Activated CD4-positive, alpha-beta T cell treated with anti-CD3 and anti-CD28 coated beads, Interleukin-2, amount 50 U/mL, for 1 hour (primary cell): ENCODE data around the gene RAPGEFL1.
"Not testable (repeated sequence)": the region's sequence is repeated elsewhere in the genome, so short reads cannot be mapped to it uniquely, and the experiment has no call there.

ENCODE experiments used
- DNase-seq: peaks from one replicate; pipeline ENCODE4 v3.0.0-alpha.2; 2020

The RAPGEFL1 gene, protein sequence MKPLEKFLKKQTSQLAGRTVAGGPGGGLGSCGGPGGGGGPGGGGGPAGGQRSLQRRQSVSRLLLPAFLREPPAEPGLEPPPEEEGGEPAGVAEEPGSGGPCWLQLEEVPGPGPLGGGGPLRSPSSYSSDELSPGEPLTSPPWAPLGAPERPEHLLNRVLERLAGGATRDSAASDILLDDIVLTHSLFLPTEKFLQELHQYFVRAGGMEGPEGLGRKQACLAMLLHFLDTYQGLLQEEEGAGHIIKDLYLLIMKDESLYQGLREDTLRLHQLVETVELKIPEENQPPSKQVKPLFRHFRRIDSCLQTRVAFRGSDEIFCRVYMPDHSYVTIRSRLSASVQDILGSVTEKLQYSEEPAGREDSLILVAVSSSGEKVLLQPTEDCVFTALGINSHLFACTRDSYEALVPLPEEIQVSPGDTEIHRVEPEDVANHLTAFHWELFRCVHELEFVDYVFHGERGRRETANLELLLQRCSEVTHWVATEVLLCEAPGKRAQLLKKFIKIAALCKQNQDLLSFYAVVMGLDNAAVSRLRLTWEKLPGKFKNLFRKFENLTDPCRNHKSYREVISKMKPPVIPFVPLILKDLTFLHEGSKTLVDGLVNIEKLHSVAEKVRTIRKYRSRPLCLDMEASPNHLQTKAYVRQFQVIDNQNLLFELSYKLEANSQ

DNA sequence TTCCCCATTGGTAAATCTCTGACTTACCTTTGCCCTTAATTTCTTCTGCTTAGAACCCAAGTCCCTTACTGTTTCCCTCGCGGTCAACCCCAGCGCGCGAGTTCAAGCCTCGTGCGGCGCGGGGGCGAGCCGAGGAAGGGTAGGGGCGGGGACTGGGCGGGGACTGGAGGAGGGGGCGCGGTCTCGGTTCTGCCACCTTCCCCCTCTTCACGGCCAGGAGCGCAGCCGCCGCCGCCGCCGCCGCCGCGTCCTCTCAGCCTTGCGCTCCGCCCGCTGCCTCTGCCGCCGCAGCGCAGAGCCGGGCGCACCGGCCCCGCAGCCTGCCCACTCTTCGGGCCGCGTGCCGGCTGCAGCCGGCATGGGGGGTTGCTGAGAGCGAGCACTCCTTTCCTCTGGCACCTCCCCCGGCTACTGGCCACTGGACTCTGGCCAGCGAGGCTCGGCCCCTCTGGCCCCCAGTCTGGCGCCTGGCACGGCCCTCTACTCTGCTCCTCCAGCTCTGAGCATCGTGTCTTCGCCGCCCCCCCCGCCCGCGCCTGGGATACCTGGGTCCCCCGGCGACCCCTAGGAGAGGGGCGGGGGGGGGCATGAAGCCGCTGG, at the start of gene RAPGEFL1:
TSS of gene RAPGEFL1 (plus strand) at position 196 of the 600 bp plus-strand sequence. CDS start at position 588, 392 bp downstream.
- peak; percentile 84 for DNase-seq

DNA sequence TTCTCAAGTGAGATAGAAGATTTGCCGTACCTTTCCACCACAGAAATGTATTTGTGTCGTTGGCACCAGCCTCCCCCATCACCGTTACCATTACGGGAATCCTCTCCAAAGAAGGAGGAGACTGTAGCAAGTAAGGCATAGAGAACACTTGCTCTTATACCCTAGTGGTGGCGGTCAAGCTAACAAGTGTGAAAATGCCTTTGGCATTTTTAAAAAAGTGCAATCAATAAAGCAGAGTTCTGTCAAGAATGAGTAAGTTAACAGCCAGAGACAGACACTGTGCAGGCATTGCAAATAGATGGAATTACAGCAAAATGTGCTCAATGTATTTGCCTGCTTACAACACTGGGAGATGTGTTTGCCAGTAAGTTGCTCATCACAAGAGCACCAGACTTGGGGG, 47.8 kb upstream of the RAPGEFL1 start:
- no peak for DNase-seq

DNA sequence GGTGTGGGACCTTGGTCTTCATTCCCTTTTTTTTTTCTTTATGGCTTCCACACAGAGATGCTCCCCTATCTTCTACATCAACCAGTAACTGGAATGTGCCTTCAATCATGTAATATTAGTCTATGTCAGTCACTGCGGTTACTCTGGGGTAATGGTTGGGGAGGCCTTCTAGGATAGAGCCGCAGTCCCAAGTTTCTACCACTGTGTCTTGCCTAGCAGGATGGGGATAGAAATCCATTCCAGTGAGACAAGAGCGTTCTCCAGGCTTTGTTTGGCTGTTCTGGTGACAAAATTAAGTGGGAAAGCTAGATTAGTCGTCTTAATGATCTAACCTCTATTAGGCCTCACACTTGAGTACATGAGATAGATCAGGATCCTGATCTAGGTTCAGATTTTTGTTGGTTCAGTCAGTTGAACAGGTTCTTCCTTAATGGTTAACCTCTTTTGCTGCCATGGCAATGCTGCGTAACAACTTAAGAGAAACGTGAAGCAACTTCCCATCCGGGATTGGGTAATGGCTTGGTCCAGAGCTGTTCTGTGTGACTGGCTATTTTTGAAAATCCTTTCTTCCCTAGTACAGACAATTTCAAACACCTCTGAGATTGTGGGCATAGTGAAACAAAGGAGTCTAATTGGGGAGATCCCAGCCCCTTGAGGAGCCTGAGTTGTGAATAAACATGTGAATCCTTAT, 46.8 kb upstream of the RAPGEFL1 start:
- DNase-seq: no peak

DNA sequence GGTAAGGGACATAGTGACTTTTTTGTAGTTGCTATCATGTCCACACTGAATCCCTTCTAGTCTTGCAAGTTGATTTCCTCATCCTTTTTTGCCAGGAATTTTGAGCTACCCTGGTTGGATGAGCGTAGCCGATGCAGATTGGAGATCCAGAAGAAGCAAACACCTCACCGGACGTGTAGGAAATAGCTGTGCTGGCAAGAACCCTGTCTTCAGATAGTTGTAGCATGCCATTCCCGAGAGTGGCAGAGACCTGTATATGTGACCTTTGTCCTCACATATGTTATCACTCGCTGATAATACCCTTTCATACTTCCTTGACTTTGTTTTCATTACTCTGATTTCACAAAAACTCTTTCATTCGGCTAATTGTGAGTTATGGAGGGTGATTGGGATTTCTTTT, 43.1 kb upstream of the RAPGEFL1 start:
- no peak for DNase-seq

DNA sequence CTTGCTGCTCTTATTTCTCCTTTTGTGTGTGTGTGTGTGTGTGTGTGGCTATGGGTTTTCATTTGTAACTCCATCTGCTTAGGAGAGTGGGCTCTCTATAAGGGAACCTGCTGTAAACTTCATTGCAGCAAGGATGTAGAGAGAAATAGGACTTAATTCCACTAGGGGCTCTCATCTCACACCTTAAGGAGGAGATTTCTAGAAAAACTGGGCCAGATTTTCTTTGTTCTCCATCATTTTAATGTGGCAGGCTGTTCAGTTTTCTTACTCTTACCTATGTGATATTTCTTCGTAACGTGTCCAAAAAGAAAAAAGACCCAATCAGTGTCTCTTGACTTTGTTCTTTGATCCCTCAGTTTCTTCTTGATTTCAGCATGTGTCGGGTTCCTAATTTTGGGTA, 41.5 kb upstream of the RAPGEFL1 start:
- no peak for DNase-seq

DNA sequence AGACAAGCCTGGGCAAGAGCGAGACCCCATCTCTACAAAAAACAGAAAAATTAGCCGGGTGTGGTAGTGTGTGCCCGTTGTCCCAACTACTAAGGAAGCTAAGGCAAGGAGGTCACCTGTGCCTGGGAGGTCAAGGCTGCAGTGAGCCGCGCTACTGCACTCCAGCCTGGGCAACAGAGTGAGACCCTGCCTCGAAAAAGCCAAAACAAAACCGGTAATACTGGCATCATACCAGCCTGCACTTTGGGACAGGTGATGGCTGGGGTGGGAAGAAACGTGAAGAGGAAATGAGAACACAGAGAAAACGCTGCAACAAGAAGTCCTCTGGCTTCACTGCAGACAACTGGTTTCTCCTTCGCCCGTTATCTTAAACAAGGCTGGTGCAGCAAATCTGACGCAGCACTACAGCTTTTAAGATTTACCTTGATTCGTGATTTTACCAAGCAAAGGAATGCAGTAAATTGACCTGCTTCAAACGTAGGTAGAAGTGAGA, 37.7 kb upstream of the RAPGEFL1 start:
- no peak for DNase-seq

DNA sequence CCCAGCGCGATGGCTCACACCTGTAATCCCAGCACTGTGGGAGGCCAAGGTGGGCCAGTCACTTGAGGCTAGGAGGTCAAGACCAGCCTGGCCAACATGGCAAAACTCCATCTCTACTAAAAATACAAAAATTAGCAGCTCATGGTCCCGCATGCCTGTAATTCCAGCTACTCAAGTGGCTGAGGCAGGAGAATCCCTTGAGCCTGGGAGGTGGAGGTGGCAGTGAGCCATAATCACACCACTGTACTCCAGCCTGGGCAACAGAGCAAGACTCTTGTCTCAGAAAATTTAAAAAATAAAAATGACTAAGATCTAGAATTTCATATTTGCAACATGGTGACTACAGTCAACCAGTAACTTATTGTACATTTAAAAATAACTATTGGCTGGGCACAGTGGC, 34.1 kb upstream of the RAPGEFL1 start:
- DNase-seq: not testable (repeated sequence)

DNA sequence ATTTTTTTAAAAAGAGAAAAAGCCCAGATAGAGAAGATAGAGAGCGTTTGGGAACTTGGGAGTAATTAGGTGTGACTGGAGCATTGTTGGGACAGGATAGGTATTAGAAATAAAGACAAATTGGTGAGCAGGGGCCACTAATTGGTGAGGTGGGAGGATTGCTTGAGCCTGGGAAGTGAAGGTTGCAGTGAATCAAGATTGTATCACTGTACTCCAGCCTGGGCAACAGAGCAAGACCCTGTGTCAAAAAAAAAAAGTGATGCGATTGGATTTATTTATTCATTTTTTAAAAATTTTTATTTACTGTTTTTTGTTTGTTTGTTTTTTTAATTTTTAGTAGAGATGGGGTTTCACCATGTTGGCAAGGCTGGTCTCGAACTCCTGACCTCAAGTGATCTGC, 31.8 kb upstream of the RAPGEFL1 start:
- no peak for DNase-seq

DNA sequence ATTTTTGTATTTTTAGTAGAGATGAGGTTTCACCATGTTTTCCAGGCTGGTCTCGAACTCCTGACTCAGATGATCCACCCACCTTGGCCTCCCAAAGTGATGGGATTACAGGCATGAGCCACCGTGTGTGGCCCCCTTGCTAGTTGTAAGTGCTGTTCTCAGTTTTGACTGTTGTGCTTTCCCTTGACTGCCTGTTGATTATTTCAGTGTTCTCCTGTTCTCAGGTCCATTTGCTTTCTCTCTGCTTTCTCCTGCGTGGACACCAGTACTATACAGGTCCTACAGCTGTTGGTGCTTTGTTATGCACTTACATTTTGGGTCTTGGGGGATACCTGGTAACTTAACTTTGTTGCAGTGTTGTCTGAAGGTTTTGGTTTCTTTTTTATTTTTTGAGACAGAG, 28.7 kb upstream of the RAPGEFL1 start:
- no peak for DNase-seq

DNA sequence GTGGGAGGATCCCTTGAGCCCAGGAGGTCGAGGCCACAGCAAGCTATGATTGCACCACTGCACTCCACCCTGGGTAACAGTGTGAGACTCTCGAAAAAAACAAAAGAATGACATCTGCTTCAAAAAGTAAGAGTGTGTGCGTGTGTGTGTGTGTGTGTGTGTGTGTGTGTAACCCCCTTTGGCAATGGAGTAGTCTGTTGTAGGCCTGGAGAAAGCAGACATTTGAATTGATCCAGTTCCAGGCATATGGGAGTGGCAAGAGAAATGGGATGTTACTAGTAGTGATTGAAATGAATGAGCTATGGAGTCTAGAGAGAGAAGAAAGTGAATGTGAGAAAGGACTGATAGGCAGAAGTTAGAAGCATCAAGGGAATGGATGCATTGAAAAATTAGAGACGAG, 27.0 kb upstream of the RAPGEFL1 start:
- DNase-seq: no peak

DNA sequence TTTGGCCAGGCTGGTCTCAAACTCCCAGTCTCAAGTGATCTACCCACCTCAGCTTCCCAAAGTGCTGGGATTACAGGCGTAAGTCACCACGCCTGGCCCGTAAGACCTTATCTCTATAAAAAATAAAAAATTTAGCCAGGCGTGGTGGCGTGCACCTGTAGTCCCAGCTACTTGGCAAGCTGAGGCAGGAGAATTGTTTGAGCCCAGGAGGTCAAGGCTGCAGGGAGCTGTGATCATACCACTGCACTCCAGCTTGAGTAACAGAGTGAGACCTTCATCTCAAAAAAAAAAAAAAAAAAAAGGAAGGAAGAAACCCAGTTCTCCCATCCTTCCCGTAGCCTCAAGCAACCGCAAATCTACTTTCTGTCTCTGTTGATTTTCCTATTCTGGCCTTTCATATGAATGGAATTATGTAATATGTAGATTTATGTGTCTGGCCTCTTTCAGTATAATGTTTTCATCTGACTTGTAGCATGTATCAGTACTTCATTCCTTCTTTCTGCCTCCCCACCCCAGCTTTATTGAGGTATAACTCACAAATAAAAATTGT, 25.8 kb upstream of the RAPGEFL1 start:
- no peak for DNase-seq

DNA sequence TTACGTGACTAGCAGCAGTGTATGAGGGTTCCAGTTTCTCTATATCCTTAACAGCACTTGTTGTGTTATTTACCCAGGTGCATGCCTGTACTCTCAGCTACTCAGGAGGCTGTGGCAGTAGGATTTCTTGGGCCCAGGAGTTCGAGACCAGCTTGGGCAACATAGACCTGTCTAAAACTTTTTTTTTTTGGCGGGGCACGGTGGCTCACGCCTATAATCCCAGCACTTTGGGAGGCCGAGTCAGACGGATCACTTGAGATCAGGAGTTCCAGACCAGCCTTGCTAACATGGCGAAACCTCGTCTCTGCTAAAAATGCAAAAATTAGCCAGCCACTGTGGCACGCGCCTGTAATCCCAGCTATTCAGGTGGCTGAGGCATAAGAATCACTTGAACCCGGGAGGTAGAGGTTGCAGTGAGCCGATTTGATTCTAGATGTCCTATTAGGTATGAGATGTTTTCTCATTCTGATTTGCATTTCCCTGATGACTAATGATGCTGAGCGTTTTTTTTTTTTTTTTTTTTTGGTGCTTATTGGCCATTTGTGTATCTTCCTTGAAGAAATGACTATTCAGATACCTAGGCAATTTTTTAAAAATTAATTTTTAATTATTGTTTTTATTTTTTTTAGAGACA, 23.6 kb upstream of the RAPGEFL1 start:
- no peak for DNase-seq

DNA sequence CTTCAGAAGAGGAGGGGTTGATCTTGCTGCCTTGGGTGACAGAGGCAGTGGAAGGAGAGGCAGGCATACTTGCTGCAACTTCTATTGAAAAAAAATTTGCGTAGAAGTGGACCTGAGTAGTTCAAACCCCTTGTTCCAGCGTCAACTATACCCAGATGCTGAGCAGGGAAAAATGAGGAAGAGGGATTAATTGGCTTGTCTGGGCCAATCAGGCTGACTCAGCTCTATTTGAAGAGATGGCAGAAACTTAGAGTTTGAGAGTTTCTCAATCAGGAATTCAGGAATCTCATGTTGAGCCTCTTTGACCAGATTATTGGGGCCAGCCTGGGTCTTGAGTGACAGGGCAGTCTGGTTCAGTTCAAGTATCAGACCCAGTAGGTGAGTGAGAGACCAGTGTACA, 19.3 kb upstream of the RAPGEFL1 start:
- no peak for DNase-seq

DNA sequence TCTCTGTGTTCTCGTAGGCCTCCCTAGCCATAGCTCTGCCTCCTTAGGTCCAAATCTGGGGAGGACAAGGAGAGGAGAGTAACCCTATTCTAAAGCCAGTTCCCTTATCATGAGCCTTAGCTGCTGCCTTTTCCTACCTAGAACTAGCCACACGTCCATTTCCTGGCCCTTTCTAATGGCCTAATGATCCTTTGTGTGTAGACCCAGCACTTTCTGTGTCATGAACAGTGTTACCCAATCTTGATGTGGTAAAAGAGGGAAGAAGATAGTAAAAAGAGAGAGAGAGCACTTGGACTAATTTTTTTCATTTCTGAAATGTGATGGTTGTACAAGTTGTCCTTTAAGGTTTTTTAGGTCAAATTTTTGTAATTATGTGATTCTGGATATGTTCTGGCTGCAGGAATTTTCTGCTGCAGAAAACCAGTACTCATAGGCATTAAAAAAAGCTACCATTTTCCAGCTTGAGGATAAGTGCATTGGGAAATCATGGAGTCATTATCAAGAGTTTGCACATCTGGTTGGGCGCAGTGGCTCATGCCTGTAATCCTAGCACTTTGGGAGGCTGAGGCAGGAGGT, 18.7 kb upstream of the RAPGEFL1 start:
- no peak for DNase-seq

DNA sequence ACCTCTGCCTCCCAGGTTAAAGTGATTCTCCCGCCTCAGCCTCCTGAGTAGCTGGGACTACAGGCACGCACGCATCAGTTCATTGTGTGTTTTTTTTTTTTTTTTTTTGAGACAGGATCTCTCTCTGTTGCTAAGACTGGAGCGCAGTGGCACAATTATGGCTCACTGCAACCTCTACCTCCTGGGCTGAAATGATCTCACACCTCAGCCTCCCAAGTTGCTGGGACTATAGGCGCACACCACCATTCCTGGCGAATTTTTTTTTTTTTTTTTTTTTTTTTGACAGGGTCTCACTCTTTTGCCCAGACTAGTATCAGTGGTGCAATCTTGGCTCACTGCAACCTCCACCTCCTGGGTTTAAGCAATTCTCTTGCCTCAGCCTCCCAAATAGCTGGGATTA, 17.8 kb upstream of the RAPGEFL1 start:
- DNase-seq: no peak

DNA sequence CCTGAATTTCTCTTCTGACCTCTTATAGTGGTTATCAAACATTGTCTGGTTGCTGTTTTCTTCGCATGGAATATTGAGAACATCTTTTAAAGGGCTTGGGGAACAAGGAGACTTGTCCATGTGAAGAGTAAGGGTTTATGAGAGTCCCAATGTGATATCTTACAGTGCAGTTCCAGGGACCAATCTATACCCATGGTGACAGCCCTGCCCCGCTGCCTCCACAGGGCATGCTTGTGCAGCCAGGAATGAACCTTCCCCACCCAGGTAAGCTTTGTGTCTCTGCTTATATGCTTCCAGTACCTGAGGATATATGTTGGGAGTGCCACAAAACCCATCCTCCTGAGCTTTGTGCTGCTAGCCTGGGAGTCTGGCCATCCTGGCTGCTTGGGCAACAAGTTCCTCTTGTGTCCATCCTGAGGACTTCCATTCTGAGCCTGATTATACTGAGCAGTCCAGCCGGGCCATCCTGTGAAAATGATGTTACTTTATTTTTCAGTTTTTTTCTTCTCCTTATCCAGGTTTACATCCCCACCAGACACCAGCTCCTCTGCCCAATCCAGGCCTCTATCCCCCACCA, 9.5 kb upstream of the RAPGEFL1 start:
- DNase-seq: no peak

DNA sequence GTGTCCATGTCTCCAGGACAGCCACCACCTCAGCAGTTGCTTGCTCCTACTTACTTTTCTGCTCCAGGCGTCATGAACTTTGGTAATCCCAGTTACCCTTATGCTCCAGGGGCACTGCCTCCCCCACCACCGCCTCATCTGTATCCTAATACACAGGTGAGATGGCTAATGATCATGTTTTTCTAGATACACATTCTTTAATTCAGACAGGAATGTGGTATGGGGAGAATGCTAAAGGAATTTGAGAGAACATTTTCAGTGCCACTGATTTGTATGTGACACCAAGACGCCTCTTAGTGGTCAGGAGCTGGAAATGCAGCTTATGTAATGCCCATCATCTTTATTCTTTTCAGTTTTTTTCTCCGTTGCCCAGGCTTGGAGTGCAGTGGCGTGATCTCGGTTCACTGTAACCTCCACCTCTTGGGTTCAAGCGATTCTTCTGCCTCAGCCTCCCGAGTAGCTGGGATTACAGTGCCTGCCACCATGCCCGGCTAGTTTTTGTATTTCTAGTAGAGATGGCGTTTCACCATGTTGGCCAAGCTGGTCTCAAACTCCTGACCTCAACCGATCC, 8.9 kb upstream of the RAPGEFL1 start:
- no peak for DNase-seq

DNA sequence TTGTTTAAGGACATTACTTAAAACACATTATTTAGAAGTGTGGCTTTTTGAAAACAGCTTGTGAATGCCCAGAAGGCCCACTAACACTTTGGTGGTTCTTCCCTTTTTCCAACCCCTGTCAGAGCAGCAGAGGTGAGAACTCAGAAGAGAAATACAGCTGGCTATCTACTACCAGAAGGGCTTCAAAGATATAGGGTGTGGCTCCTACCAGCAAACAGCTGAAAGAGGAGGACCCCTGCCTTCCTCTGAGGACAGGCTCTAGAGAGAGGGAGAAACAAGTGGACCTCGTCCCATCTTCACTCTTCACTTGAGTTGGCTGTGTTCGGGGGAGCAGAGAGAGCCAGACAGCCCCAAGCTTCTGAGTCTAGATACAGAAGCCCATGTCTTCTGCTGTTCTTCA, 6.9 kb upstream of the RAPGEFL1 start:
- no peak for DNase-seq

DNA sequence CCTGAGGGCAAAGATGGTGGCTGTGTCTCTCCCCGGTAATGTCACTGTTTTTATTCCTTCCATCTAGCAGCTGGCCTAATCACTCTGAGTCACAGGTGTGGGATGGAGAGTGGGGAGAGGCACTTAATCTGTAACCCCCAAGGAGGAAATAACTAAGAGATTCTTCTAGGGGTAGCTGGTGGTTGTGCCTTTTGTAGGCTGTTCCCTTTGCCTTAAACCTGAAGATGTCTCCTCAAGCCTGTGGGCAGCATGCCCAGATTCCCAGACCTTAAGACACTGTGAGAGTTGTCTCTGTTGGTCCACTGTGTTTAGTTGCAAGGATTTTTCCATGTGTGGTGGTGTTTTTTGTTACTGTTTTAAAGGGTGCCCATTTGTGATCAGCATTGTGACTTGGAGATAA, 5.5 kb upstream of the RAPGEFL1 start:
- DNase-seq: no peak

DNA sequence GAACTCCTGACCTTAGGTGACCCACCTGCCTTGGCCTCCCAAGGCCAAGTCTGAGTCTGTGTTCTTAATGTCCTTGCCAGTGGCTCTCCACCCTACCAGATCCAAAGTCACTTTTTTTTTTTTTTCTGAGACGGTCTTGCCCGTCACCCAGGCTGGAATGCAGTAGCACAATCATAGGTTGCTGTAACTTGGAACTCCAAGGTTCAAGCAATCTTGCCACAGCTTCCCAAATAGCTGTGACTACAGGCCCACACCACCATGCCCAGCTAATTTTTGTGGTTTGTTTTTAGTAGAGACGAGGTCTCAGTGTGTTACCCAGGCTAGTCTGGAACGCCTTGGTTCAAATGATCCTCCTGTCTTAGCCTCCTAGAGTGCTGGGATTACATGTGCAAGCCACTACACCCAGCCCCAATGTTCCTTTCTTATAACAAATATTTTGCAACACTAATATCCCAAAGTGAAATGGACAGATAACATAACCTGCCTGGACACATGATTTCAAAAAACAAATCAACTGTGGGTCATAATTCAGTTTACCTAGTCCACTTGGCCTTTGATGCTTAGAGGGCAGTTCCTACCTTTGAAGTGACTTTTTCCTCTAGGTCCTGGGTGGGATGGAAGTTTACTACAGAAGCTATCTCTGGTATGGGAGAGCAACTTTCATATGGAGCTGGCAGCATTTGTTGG, 4.0 kb upstream of the RAPGEFL1 start:
- DNase-seq: no peak

DNA sequence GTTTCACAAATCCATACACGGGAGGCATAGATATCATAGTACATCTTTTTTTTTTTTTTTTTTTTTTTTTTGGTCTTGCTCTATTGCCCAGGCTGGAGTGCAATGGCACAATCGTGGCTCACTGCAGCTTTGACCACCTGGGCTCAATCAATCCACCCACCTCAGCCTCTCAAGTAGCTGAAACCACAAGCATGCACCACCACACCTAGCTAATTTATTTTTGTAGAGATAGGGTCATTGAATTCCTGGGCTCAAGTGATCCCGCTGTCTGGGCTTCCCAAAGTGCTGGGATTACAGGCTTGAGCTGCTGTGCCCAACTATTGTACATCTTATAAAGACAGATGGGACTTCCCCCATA, 3.5 kb upstream of the RAPGEFL1 start:
- DNase-seq: no peak
